ENCODE measurements around the gene SHMT1.
"Not testable (repeated sequence)": the region's sequence is repeated elsewhere in the genome, so short reads cannot be mapped to it uniquely, and the experiment has no call there.

SHMT1 gene

GRCh38 chr17:18356624-18357023, 6.7 kb downstream of the SHMT1 start:
- no peak for ATAC-seq
- no peak for TF ChIP-seq BACH2 (CRISPR knock-in tag; IDR thresholded peaks at IDR 0.05; ENCODE audit: borderline replicate concordance)
- no peak for TF ChIP-seq ARNTL (CRISPR knock-in tag; IDR thresholded peaks at IDR 0.05; ENCODE audit: borderline replicate concordance, low read depth)
- TF ChIP-seq GLIS3 (CRISPR knock-in tag; IDR thresholded peaks at IDR 0.05): no peak
- no peak for TF ChIP-seq ZFP3 (CRISPR knock-in tag; IDR thresholded peaks at IDR 0.05)
- TF ChIP-seq CREB5 (CRISPR knock-in tag; IDR thresholded peaks at IDR 0.05; ENCODE audit: low read depth): no peak
- TF ChIP-seq CSDC2 (CRISPR knock-in tag; IDR thresholded peaks at IDR 0.05): no peak

GRCh38 chr17:18353541-18353940, 9.8 kb downstream of the SHMT1 start:
- TF ChIP-seq ZFP30 (CRISPR knock-in tag; IDR thresholded peaks at IDR 0.05): no peak
- no peak for TF ChIP-seq ZC3H10 (CRISPR knock-in tag; IDR thresholded peaks at IDR 0.05)
- TF ChIP-seq OSR1 (CRISPR knock-in tag; IDR thresholded peaks at IDR 0.05): no peak
- no peak for TF ChIP-seq ZNF565 (CRISPR knock-in tag; conservative IDR thresholded peaks at IDR 0.05; ENCODE audit: low read depth)
- TF ChIP-seq CSRNP3 (CRISPR knock-in tag; IDR thresholded peaks at IDR 0.05): no peak

GRCh38 chr17:18344021-18344420, 19.3 kb downstream of the SHMT1 start:
- TF ChIP-seq TOX (CRISPR knock-in tag; IDR thresholded peaks at IDR 0.05; ENCODE audit: borderline replicate concordance) (no peak), PATZ1 (CRISPR knock-in tag; IDR thresholded peaks at IDR 0.05; ENCODE audit: borderline replicate concordance) (no peak), RARB (CRISPR knock-in tag; IDR thresholded peaks at IDR 0.05) (no peak), ZFP3 (CRISPR knock-in tag; IDR thresholded peaks at IDR 0.05) (no peak), POU6F1 (CRISPR knock-in tag; IDR thresholded peaks at IDR 0.05; ENCODE audit: borderline replicate concordance, low read depth) (no peak), PPARA (CRISPR knock-in tag; IDR thresholded peaks at IDR 0.05; ENCODE audit: borderline replicate concordance) (no peak), ZNF565 (CRISPR knock-in tag; conservative IDR thresholded peaks at IDR 0.05; ENCODE audit: low read depth) (no peak), OSR1 (CRISPR knock-in tag; IDR thresholded peaks at IDR 0.05) (no peak), ZFP30 (CRISPR knock-in tag; IDR thresholded peaks at IDR 0.05) (no peak)
- no peak for ATAC-seq

More at GRCh38 chr17:18353541-18353940, 9.8 kb downstream of the SHMT1 start:
- no peak for ATAC-seq

GRCh38 chr17:18339933-18340332, 23.4 kb downstream of the SHMT1 start:
- ATAC-seq: no peak
- TF ChIP-seq ZFP3 (CRISPR knock-in tag; IDR thresholded peaks at IDR 0.05) (no peak), BACH2 (CRISPR knock-in tag; IDR thresholded peaks at IDR 0.05; ENCODE audit: borderline replicate concordance) (no peak), SNAI2 (CRISPR knock-in tag; IDR thresholded peaks at IDR 0.05) (no peak)

- ATAC-seq: not testable (repeated sequence)
These were observed 25.2 kb downstream of the SHMT1 start for GRCh38 chr17:18338158-18338557.

GRCh38 chr17:18332909-18333489, 30.4 kb downstream of the SHMT1 start:
- TF ChIP-seq PATZ1 (CRISPR knock-in tag; IDR thresholded peaks at IDR 0.05; ENCODE audit: borderline replicate concordance): no peak
- no peak for TF ChIP-seq PPARA (CRISPR knock-in tag; IDR thresholded peaks at IDR 0.05; ENCODE audit: borderline replicate concordance)
- TF ChIP-seq TSHZ2 (CRISPR knock-in tag; IDR thresholded peaks at IDR 0.05): no peak
- peak; percentile 40; the same call in 2 of the 3 replicates for ATAC-seq

All from SK-N-SH treated with all-trans-retinoic acid at 6 μM for 48 hours (cell line).